BLaER1 (cell line): Measurements from ENCODE around the gene UBL3.

Experiments used
- H3K27ac ChIP-seq: shearing (Covaris generic); formaldehyde crosslinking; 2 replicates; pipeline ENCODE4 v1.8.1; 2022
- H3K27me3 ChIP-seq: shearing (Covaris generic); formaldehyde crosslinking; 2 replicates; pipeline ENCODE4 v1.8.1; 2022
- H3K36me3 ChIP-seq: shearing (Covaris generic); formaldehyde crosslinking; 2 replicates; pipeline ENCODE4 v1.8.1; 2022
- H3K4me1 ChIP-seq: shearing (Covaris generic); formaldehyde crosslinking; 2 replicates; pipeline ENCODE4 v1.8.1; 2022
- H3K4me2 ChIP-seq: shearing (Covaris generic); formaldehyde crosslinking; 2 replicates; pipeline ENCODE4 v1.8.1; 2022
- H3K4me3 ChIP-seq: shearing (Covaris generic); formaldehyde crosslinking; 2 replicates; pipeline ENCODE4 v1.8.1; 2022
- H3K9ac ChIP-seq: shearing (Covaris generic); formaldehyde crosslinking; 2 replicates; pipeline ENCODE4 v1.8.1; 2022
- H3K9me3 ChIP-seq: shearing (Covaris generic); formaldehyde crosslinking; 2 replicates; pipeline ENCODE4 v1.8.1; 2022
- H4K20me1 ChIP-seq: shearing (Covaris generic); formaldehyde crosslinking; 2 replicates; pipeline ENCODE4 v1.8.1; 2022
- Cebpa-rat ChIP-seq: shearing (Covaris generic); IDR thresholded peaks from 2 replicates; pipeline ENCODE4 v1.8.1; 2022

UBL3 gene

DNA sequence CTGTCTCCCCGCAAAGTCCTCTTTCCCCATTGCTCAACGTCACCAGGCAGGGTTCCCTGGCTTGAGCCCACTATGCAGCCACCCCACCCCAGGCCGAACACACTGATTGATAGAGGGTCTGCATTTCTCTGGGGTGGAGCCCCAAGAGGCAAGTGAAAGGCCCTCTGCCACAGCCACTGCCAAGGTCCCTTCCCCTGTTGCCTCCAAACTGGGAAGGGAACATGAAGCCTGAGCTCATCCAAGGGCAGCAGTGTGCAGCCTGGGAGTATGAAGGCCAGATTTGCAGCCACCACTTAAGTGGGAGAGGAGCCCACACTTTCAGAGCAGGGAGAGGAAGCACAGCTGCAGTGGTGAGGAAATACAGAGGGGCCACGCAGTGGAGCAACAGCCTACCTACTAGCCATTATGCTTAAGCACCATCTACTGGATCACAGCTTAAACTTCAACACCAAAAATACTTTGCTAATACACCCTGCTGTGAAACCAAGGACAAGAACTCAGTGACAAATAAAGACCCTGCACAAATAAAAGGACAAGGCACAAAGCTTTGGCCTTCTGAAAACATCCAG, 48.6 kb downstream of the UBL3 start:
- H3K9me3 ChIP-seq = peaks cover 15% of the 10 kb centered on the region; the same call in 1 of the 2 replicates
- H4K20me1 ChIP-seq = peaks cover 67% of the 10 kb centered on the region
- H3K4me3 ChIP-seq = no peak overlapping the region
- no peak overlapping the region for H3K27ac ChIP-seq
- no peaks in the 10 kb centered on the region for H3K36me3 ChIP-seq
- peak overlapping the region; percentile 43; the same call in 1 of the 2 replicates for H3K4me2 ChIP-seq
- no peak for TF ChIP-seq Cebpa-rat
- no peak overlapping the region for H3K9ac ChIP-seq
- no peaks in the 10 kb centered on the region for H3K27me3 ChIP-seq
- H3K4me1 ChIP-seq = peaks cover 18% of the 10 kb centered on the region

- no peak for TF ChIP-seq Cebpa-rat
- peaks cover 15% of the 10 kb centered on the region; the same call in 1 of the 2 replicates for H3K9me3 ChIP-seq
- no peaks in the 10 kb centered on the region for H3K36me3 ChIP-seq
- H3K4me2 ChIP-seq = 0 out of 2 replicates have a peak overlapping the region, but pooled peaks have one; percentile 43
- H4K20me1 ChIP-seq = peaks cover 67% of the 10 kb centered on the region
- no peak overlapping the region for H3K9ac ChIP-seq
- no peak overlapping the region for H3K4me3 ChIP-seq
- H3K27ac ChIP-seq = no peak overlapping the region
- peaks cover 18% of the 10 kb centered on the region for H3K4me1 ChIP-seq
- H3K27me3 ChIP-seq = no peaks in the 10 kb centered on the region
Observed at GRCh38 chr13:29801102-29801501, 49.3 kb downstream of the UBL3 start.

GRCh38 chr13:29800687-29801086, 49.7 kb downstream of the UBL3 start:
- Histone ChIP-seq H3K36me3 (no peaks in the 10 kb centered on the region), H3K4me1 (peaks cover 18% of the 10 kb centered on the region), H3K9me3 (peaks cover 15% of the 10 kb centered on the region; the same call in 1 of the 2 replicates), H3K4me2 (no peak overlapping the region), H4K20me1 (peaks cover 67% of the 10 kb centered on the region), H3K27me3 (no peaks in the 10 kb centered on the region), H3K27ac (no peak overlapping the region), H3K4me3 (no peak overlapping the region), H3K9ac (no peak overlapping the region)
- TF ChIP-seq Cebpa-rat = no peak

GRCh38 chr13:29799041-29799440, 51.4 kb downstream of the UBL3 start:
- Histone ChIP-seq H3K27ac (no peak overlapping the region), H4K20me1 (peaks cover 67% of the 10 kb centered on the region)

DNA sequence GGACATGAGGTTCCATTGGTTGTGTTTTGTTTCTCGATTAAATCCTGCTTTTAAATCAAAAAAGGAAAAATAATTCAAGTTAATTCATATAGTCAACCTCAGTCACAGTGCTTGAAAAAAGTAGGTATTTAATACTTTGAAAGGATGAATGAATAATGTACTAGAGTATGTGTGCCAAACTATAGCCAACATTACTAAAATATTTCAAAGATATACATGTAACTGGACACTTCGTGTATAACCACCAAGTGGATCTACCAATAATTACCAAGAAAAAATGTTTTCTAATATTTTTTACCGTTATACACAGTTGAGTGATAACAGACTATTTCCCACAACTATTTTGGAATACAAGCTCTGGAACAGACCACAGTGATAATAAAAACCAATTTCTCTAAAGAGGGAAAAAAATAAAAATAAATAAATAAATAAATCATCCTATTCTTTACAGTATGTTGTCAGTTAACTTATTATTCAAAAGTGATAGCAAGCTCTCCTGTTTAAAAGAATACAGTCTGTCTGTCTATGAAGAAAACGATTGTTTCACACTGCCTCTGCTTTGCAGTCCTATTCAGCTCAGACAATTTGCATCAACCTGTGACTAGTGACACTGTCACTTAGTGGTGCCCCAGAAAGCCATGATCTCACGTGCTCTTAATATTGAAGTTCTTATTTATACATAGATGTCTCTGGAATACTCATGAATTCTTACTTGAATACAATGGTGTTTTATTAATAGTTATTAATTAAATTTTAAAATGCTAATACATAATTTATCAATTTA, 58.2 kb downstream of the UBL3 start:
- H3K4me1 ChIP-seq = no peaks in the 10 kb centered on the region
- no peak overlapping the region for H3K9ac ChIP-seq
- H3K4me2 ChIP-seq = no peak overlapping the region

More at GRCh38 chr13:29799041-29799440, 51.4 kb downstream of the UBL3 start:
- Histone ChIP-seq H3K9me3 (peaks cover 15% of the 10 kb centered on the region; the same call in 1 of the 2 replicates), H3K4me3 (no peak overlapping the region), H3K4me1 (peaks cover 18% of the 10 kb centered on the region), H3K27me3 (no peaks in the 10 kb centered on the region), H3K36me3 (no peaks in the 10 kb centered on the region), H3K9ac (no peak overlapping the region), H3K4me2 (no peak overlapping the region)
- TF ChIP-seq Cebpa-rat = no peak

DNA sequence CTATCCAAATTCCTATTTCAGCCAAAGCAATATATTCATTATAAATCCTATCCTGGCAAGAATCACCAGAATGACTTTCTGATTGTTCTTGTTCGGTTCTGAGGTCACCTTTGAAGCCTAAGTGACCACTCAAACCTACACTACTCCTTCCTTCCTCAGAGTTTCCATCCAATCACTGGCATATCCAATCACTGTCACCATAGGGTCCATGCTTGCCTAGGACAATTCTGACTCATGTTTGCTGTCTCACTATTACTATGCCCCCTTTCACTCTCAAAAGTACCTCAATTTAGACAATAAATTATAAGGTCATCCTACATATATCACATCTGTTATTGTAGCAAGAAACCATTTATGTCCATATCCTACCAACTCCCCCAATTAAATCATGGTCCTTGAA, 58.9 kb downstream of the UBL3 start:
- Histone ChIP-seq H3K36me3 (no peaks in the 10 kb centered on the region), H3K27ac (no peak overlapping the region), H3K4me2 (no peak overlapping the region), H3K9ac (no peak overlapping the region), H3K9me3 (no peaks in the 10 kb centered on the region), H3K4me3 (no peak overlapping the region), H3K4me1 (no peaks in the 10 kb centered on the region), H4K20me1 (peaks cover 51% of the 10 kb centered on the region), H3K27me3 (no peaks in the 10 kb centered on the region)
- TF ChIP-seq Cebpa-rat = no peak

More for the DNA sequence above, 58.2 kb downstream of the UBL3 start:
- Histone ChIP-seq H3K4me3 (no peak overlapping the region), H3K9me3 (no peaks in the 10 kb centered on the region), H3K27me3 (no peaks in the 10 kb centered on the region), H3K36me3 (no peaks in the 10 kb centered on the region), H3K27ac (no peak overlapping the region), H4K20me1 (peaks cover 46% of the 10 kb centered on the region)
- no peak for TF ChIP-seq Cebpa-rat

- no peak overlapping the region for H3K4me3 ChIP-seq
- H3K9me3 ChIP-seq = no peaks in the 10 kb centered on the region
- no peak overlapping the region for H3K9ac ChIP-seq
- H4K20me1 ChIP-seq = peaks cover 80% of the 10 kb centered on the region
- H3K4me2 ChIP-seq = no peak overlapping the region
- no peak for TF ChIP-seq Cebpa-rat
- H3K36me3 ChIP-seq = no peaks in the 10 kb centered on the region
- H3K4me1 ChIP-seq = no peaks in the 10 kb centered on the region
- no peaks in the 10 kb centered on the region for H3K27me3 ChIP-seq
- H3K27ac ChIP-seq = no peak overlapping the region
Observed at GRCh38 chr13:29786698-29787097, 63.7 kb downstream of the UBL3 start.

DNA sequence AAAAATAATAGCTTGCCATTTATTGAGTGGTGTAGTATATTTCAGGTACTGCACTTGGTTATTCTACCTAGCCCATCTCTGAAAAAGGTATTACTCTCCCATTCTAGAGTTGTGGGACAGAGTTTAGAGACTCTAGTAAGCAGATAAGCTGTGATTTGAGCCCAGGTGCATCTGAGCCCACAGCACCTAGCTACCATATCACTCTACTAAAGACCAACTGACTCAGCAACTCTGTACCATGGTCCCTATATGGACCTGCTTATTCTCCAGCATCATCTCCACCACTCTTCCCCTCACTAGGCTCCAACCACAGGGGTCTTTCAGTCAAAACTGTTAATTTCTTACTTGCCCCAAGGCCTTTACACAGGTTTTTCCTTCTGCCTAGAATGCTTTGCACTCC, 64.4 kb downstream of the UBL3 start:
- TF ChIP-seq Cebpa-rat = no peak
- Histone ChIP-seq H3K27ac (no peak overlapping the region), H4K20me1 (peaks cover 74% of the 10 kb centered on the region), H3K4me3 (no peak overlapping the region), H3K4me2 (no peak overlapping the region), H3K9me3 (no peaks in the 10 kb centered on the region), H3K27me3 (no peaks in the 10 kb centered on the region), H3K36me3 (no peaks in the 10 kb centered on the region), H3K9ac (no peak overlapping the region), H3K4me1 (no peaks in the 10 kb centered on the region)

- Histone ChIP-seq H3K9ac (no peak overlapping the region), H3K4me2 (no peak overlapping the region), H3K36me3 (no peaks in the 10 kb centered on the region), H3K27me3 (no peaks in the 10 kb centered on the region), H3K4me3 (no peak overlapping the region), H3K4me1 (no peaks in the 10 kb centered on the region), H3K27ac (no peak overlapping the region), H4K20me1 (peaks cover 53% of the 10 kb centered on the region), H3K9me3 (no peaks in the 10 kb centered on the region)
- no peak for TF ChIP-seq Cebpa-rat
Observed at GRCh38 chr13:29782798-29783197, 67.6 kb downstream of the UBL3 start.

GRCh38 chr13:29774830-29775229, 75.6 kb downstream of the UBL3 start:
- no peaks in the 10 kb centered on the region for H3K27me3 ChIP-seq
- no peak overlapping the region for H3K27ac ChIP-seq
- no peaks in the 10 kb centered on the region for H3K4me1 ChIP-seq
- 0 out of 2 replicates have a peak, but pooled peaks cover 7% of the 10 kb centered on the region for H3K36me3 ChIP-seq
- H3K4me2 ChIP-seq = no peak overlapping the region
- no peaks in the 10 kb centered on the region for H3K9me3 ChIP-seq
- no peak overlapping the region for H3K4me3 ChIP-seq
- H3K9ac ChIP-seq = no peak overlapping the region
- 0 out of 2 replicates have a peak, but pooled peaks cover 4% of the 10 kb centered on the region for H4K20me1 ChIP-seq
- TF ChIP-seq Cebpa-rat = no peak
